CD4-positive, alpha-beta T cell treated with Interleukin-2 at 100 ng/mL for 4 hours (primary cell): Measurements from ENCODE around the gene APCDD1L.

Experiments
- DNase-seq: peaks from one replicate; pipeline ENCODE4 v3.0.0-alpha.2; 2020; ENCODE audit warnings: low spot score

Gene APCDD1L

GRCh38 chr20:58466095-58466708 is 49.0 kb downstream of the APCDD1L start:
- no peak for DNase-seq

GRCh38 chr20:58464838-58465237 is 50.4 kb downstream of the APCDD1L start:
- no peak for DNase-seq

GRCh38 chr20:58463256-58463655 is 51.9 kb downstream of the APCDD1L start:
- no peak for DNase-seq

- no peak for DNase-seq
Measured at GRCh38 chr20:58461899-58462298, 53.3 kb downstream of the APCDD1L start.

GRCh38 chr20:58461104-58461503 is 54.1 kb downstream of the APCDD1L start:
- DNase-seq, result no peak

- no peak for DNase-seq
Measured at GRCh38 chr20:58459058-58459750, 56.0 kb downstream of the APCDD1L start.

GRCh38 chr20:58458342-58459057 is 56.7 kb downstream of the APCDD1L start:
- no peak for DNase-seq

GRCh38 chr20:58457083-58457695 is 58.0 kb downstream of the APCDD1L start:
- DNase-seq, result no peak

- DNase-seq, result no peak
Measured at GRCh38 chr20:58454460-58454859, 60.7 kb downstream of the APCDD1L start.

- no peak for DNase-seq
Measured at GRCh38 chr20:58453391-58453790, 61.8 kb downstream of the APCDD1L start.

GRCh38 chr20:58452667-58453255 is 62.4 kb downstream of the APCDD1L start:
- DNase-seq, result no peak

- no peak for DNase-seq
Measured at GRCh38 chr20:58450254-58450653, 64.9 kb downstream of the APCDD1L start.

GRCh38 chr20:58449681-58450221 is 65.4 kb downstream of the APCDD1L start:
- DNase-seq, result no peak

GRCh38 chr20:58448958-58449357 is 66.2 kb downstream of the APCDD1L start:
- DNase-seq, result no peak

- DNase-seq, result peak; percentile 52
Measured at GRCh38 chr20:58447511-58448391, 67.4 kb downstream of the APCDD1L start.

- no peak for DNase-seq
Measured at GRCh38 chr20:58446960-58447265, 68.3 kb downstream of the APCDD1L start.

- DNase-seq, result no peak
Measured at GRCh38 chr20:58446264-58446959, 68.8 kb downstream of the APCDD1L start.

- DNase-seq, result no peak
Measured at GRCh38 chr20:58444746-58445255, 70.4 kb downstream of the APCDD1L start.

- DNase-seq, result no peak
Measured at GRCh38 chr20:58441723-58442122, 73.5 kb downstream of the APCDD1L start.

GRCh38 chr20:58440021-58440767 is 75.0 kb downstream of the APCDD1L start:
- no peak for DNase-seq
